Endothelial cell of umbilical vein (primary cell): ENCODE results near the gene POU3F1.

Source experiments
- CTCF ChIP-seq, 2 donors: IDR thresholded peaks; 1 replicate in 1 of 2; 2 replicates in 1 of 2; pipeline ENCODE4 v1.5.1; 2011; ENCODE audit warnings: low read length in 2 of 2, mild to moderate bottlenecking in 2 of 2, moderate library complexity in 2 of 2, control low read depth in 1 of 2, inconsistent platforms in 1 of 2, low read depth in 1 of 2; ENCODE audit not compliant: insufficient read depth in 1 of 2; ENCODE audit errors: extremely low read depth in 1 of 2
- EZH2 ChIP-seq: IDR thresholded peaks from 2 replicates; pipeline ENCODE4 v1.6.1; 2012; ENCODE audit warnings: borderline replicate concordance, low read depth, mild to moderate bottlenecking, moderate library complexity, low read length, inconsistent platforms; ENCODE audit not compliant: severe bottlenecking
- GATA2 ChIP-seq: IDR thresholded peaks from 2 replicates; pipeline ENCODE4 v1.7.0; 2011; ENCODE audit warnings: low read depth, mild to moderate bottlenecking, moderate library complexity, mixed read lengths, low read length; ENCODE audit not compliant: insufficient read length, insufficient read depth
- MAX ChIP-seq: IDR thresholded peaks from 2 replicates; pipeline ENCODE4 v1.6.1; 2011; ENCODE audit not compliant: insufficient read depth, insufficient read length
- MYC ChIP-seq: IDR thresholded peaks from one replicate; pipeline ENCODE4 v1.6.1; 2011; ENCODE audit warnings: mild to moderate bottlenecking, low read depth, low read length
- POLR2A ChIP-seq: IDR thresholded peaks from 2 replicates; pipeline ENCODE4 v1.6.1; 2012; ENCODE audit warnings: low read depth, mild to moderate bottlenecking, control low read depth, low read length
- POLR2AphosphoS5 ChIP-seq: IDR thresholded peaks from 2 replicates; pipeline ENCODE4 v1.6.1; 2012; ENCODE audit warnings: low read depth, mild to moderate bottlenecking, control low read depth, low read length, moderate library complexity; ENCODE audit not compliant: insufficient read depth

- no peak for TF ChIP-seq CTCF (IDR thresholded peaks at IDR 0.05; ENCODE audit: extremely low read depth in 1 of 2, insufficient read depth in 1 of 2, low read depth in 1 of 2, low read length in 2 of 2)
- TF ChIP-seq MAX, result no peak
- no peak for TF ChIP-seq POLR2AphosphoS5
- TF ChIP-seq POLR2A, result no peak
- TF ChIP-seq EZH2, result peak; percentile 69
- no peak for TF ChIP-seq GATA2
- no peak for TF ChIP-seq MYC
Measured at GRCh38 chr1:38047603-38048141, 1.1 kb upstream of the POU3F1 start.
